Measurements from ENCODE around the gene NDUFAF4.

The NDUFAF4 gene

DNA sequence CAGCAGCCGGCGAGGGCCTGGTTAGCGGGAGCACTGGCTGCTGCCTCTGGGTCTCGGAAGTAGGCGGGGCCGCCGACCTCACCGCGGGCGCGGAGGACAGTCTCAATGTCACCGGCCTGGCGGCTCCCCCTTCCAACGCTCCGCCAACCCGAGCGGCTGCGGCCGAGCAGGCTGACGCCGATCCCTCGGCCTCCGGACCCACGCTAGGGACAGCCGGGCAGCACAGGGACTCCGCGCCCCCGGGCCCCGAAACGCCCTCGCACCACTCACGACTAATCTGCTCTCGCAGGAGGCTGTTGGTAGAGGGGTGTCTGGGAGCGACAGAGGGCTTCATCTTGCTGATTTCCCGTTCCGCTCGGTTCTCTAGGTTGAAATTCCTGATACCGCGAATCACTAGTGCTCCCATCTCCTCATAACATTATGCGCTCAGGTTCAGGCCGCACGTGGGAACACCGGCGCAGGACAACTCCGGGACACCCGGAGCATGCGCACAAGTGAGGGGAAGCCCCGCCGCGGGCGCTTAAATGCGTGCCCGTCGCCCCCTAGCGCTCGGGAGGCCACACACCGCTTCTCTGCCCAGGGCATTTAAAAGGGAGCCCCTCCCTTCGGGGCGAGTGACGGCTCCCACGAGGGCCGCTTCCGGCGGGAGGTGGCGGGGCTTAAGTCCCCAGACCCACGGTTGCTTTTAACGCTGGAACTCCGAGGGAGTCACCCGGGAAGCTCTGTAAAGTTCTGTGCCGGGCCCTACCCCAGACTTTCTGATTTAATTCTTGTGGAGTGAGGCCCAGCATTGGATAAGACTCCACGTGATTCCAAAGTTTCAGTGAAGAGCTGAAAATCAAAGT, at the start of gene NDUFAF4:
TSS of gene NDUFAF4 (minus strand) at position 496 of the 845 bp plus-strand sequence. CDS start at position 406, 90 bp downstream.
- peak; percentile 69 to 97 (median 91) for DNase-seq

DNA sequence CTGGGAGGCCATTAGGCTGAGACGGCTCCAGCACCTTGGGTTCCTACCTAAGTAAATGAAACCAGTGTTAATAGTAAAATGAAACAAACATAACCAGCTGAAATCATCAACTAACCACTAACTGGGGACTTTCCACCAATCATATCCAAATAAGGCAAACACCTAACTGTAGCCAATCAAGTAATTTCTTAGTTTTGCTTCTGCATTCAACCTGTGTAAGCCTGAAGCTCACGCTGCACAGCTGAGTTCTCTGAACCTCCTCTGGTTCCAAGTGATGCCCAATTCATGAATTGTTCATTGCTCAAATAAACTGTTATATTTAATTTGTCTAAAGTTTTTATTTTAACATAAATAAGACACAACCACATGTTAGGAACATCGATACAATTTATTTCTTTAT, 49.4 kb upstream of the NDUFAF4 start:
- no peak for DNase-seq

DNA sequence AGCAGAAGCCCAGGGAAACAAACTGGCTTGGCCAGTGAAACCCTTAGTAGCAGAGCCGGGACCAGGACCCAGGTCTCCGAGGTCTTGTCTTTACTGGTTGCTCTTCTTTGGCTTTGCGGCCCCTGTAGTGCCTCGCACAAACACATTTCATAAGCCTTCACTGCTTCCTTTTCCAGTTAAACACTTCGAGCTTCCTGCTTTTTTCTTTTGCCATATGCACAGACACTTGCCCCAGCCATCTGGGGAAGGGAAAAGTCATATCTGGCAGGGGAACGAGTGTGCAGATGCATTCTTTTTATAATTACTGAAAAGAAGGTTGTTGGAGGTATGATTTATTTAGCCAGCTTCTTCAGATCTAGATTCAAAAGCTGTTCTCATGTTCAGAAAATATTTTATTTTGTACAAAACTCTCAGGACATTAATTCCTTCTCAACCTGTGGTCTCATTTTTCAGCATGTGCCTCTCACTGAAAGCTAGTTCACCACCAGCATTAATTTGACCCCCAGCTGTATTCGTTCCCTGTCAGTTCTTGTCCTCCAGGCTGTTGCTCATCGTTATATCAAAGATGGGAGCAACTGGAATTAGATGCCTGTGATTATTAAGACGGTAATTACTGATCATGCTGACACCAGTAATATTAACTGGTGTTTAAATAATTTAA, 46.0 kb upstream of the NDUFAF4 start:
- DNase-seq = peak in 6 of 58 donors; percentile 13 to 36 (median 24)

GRCh38 chr6:96942676-96943075, 45.0 kb upstream of the NDUFAF4 start:
- DNase-seq = no peak

DNA sequence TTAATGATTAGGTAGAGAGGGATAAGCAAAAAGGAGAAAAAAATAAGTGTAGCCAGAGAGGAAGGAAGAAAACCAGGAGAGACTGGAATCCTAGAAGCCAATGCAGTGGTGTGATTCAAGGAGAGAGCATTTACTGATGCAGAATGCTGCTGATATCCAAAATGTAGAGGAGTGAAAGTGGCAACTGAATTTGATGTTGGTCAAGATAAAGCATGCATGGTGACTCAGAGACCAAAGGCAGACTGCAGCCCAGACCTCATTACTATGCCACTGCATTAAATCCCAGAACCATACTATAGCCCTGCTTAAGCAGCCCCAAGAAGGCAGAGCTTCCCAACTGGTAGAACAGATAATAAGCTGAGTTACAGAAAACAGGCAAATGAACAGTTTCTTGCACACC, 42.6 kb upstream of the NDUFAF4 start:
- DNase-seq = no peak

DNA sequence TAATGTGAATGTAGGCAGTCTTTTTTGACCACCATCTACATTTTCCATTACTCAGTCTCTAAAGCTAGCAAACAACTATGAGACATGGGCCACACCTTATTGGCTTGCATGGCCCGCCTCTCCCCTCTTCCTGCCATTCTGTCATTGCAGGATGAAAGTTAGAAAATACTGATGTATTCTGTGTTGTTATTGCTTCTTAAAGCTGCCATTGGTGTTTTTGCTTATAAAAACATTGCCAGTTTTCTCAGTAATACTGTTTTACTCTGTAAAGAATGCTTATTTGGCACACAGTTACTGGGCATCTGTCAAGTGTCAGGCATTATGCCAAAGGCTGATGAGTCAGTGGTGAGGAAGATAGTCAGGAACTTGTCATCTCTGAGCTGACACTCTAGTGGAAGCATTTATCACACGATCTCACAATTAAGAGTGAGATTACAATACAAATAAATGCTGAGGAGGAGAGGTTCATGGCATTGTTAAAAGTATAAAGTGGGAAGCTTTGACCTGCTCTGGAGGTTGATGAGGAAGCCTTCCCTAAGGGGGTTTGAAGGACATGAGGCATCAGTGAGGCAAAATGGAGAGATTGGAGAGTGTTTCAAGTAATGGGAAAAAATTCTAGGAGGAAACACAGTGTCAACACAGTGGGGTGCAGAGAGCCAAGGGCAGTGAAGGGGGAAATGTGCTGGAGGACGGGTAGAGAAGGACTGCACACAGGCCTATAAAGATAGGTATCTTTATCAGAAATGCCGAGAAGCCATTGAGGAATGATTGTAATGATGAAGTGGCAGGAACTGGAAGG, 41.5 kb upstream of the NDUFAF4 start:
- peak in 13 of 58 donors; percentile 5 to 66 (median 25) for DNase-seq

DNA sequence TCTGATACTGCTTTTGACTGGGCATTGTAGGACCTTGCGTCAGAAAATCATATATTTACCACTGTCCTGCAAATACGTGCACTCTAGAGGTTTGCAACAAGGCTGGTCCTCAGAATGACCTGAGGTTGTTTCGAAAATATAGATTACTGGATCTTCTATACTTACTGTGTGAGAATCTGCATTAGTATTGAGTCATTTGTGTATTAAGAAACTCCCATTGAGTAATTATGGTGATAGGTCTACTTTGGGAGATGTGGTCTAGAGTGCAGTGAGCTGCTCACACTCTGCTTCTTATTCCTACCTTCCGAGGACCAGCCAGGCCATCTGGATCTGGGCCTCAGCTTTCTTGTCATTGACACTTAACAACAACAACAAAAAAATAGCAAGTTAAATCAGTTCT, 36.4 kb upstream of the NDUFAF4 start:
- no peak for DNase-seq

GRCh38 chr6:96931198-96931597, 33.5 kb upstream of the NDUFAF4 start:
- DNase-seq = no peak

GRCh38 chr6:96929741-96930140, 32.0 kb upstream of the NDUFAF4 start:
- DNase-seq = peak in 2 of 58 donors; percentile 11 to 43

- DNase-seq = peak in 1 of 58 donors; percentile 26
These were observed 30.0 kb upstream of the NDUFAF4 start for GRCh38 chr6:96927660-96928059.

DNA sequence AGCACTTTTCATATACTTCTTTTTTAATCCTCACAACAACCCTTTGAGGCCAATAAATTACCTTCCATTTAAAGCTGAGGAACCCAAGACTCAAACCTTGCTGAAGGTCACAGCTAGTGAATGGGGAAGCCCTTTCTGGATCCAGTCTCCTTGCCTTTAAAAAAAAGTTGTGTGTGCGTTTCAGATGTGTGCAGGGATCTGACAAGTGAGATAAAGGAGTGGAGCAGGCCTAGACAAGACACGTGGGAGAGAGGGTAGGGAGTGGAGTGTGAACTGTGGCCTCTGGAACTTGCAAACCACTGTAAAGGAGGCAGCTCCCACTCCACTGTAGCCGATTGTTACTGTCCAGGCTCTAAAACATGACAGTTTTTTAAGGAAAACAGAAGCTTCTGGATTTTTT, 28.7 kb upstream of the NDUFAF4 start:
- DNase-seq = peak in 6 of 58 donors; percentile 7 to 25 (median 18)

GRCh38 chr6:96925290-96925687, 27.6 kb upstream of the NDUFAF4 start:
- no peak for DNase-seq

GRCh38 chr6:96923871-96924493, 26.3 kb upstream of the NDUFAF4 start:
- peak in 7 of 58 donors; percentile 72 to 92 (median 80) for DNase-seq

GRCh38 chr6:96923400-96923799, 25.7 kb upstream of the NDUFAF4 start:
- DNase-seq = no peak

- DNase-seq = no peak
These were observed 19.4 kb upstream of the NDUFAF4 start for GRCh38 chr6:96917098-96917497.

GRCh38 chr6:96913621-96914020, 15.9 kb upstream of the NDUFAF4 start:
- no peak for DNase-seq

GRCh38 chr6:96911751-96912150, 14.1 kb upstream of the NDUFAF4 start:
- DNase-seq = no peak

GRCh38 chr6:96911171-96911570, 13.5 kb upstream of the NDUFAF4 start:
- DNase-seq = no peak

GRCh38 chr6:96909811-96910210, 12.1 kb upstream of the NDUFAF4 start:
- no peak for DNase-seq

DNA sequence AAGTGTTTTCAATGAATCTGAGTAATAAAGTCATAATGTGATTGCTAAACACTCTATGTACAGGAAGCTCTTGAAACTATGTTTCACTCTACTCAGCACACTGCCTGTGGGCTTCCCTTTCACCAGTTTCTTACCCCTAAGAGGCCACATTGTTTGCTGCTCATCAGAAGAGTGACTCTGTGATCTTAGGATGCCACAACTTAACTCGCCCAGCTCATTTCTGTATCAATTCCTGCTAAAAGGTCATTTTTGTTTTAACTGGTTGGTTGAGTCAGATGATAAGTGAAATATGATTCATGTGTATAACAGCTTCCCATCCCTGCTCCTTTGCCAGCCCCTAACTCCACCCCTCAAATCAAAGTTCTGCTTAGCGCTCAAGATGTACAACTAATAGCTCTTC, 9.8 kb upstream of the NDUFAF4 start:
- no peak for DNase-seq

DNA sequence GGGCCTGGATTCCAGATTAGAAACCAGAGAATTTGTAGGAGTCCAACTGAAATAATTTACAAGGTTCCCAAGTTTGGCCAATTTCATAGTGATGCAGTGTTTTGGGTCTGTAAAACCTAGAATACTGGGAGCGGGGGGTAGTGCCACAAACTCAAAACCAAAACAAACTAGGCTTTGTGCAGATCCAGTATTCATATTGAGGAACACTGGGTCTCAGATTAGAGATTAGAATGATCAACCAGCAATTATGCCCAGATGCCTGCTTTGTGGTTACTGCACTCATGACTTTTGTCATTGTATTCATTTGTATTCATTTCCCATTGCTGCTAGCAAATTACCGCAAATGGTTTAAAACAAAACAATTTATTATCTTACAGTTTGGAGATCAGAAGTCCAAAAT, 3.2 kb upstream of the NDUFAF4 start:
- peak in 7 of 58 donors; percentile 6 to 65 (median 26) for DNase-seq

All from anterior cingulate cortex (tissue), 58 donors.